Nephron progenitor cell (in vitro differentiated cells): ENCODE data around the gene PAOX.

ENCODE experiments used
- DNase-seq: peaks from one replicate; pipeline ENCODE4 v3.0.0; 2021
- H3K27ac Mint-ChIP-seq: 2 replicates; pipeline ENCODE4 v1.8.0; 2021; ENCODE audit warnings: mild to moderate bottlenecking, moderate library complexity, mixed read lengths
- H3K27me3 Mint-ChIP-seq: 2 replicates; pipeline ENCODE4 v1.8.0; 2021; ENCODE audit warnings: mild to moderate bottlenecking, low read depth, mixed read lengths; ENCODE audit not compliant: poor library complexity
- H3K36me3 Mint-ChIP-seq: 2 replicates; pipeline ENCODE4 v1.8.0; 2021; ENCODE audit warnings: low read depth, mixed read lengths
- H3K4me1 Mint-ChIP-seq: 2 replicates; pipeline ENCODE4 v1.8.0; 2021; ENCODE audit warnings: mixed read lengths
- H3K4me3 Mint-ChIP-seq: 2 replicates; pipeline ENCODE4 v1.8.0; 2021; ENCODE audit warnings: mild to moderate bottlenecking, moderate library complexity, mixed read lengths
- H3K9me3 Mint-ChIP-seq: 2 replicates; pipeline ENCODE4 v1.8.0; 2021; ENCODE audit warnings: mild to moderate bottlenecking, moderate library complexity, mixed read lengths
- TF ChIP-seq, protein P1 (sequence below): fragments of 200-600 bp; sonication (generic); IDR thresholded peaks from 2 replicates; pipeline ENCODE4 v1.5.0; 2021; ENCODE audit warnings: antibody characterized with exemption

The PAOX gene

DNA sequence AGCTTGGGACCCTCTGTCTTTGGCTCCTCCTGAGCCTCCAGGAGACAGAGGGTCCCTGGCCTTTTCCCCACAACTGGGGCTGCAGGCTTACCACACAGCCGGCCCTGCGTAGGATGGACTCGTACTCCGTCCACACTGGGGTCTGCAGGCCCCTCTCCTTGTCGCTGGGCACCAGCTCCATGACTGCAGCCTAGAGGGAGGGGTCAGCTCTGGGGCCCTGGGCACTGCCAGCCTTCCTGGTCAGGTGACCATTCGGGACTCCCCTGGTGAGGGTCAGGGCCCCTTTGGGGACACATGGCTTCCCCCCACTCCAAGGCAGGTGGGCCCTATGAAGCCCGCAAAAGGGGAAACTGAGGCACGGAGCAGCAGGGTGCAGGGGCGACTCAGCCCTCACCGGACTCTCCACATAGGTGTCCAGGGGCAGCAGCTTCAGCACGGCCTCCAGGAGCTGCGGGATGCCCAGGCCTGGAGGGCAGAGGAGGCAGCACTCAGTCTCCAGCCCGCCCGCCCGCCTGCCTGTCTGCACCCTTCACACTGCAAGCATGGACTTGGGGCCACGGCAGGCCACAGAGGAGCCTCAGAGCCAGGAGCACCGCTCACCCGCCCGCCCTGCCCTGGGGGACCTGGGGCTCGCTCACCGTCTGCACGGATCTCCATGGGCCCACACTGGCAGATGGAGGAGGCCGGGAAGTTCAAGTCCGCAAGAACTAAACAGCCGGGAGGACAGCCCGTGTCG is 22.3 kb upstream of the PAOX start:
- H3K27ac Mint-ChIP-seq: no peak overlapping the region
- peak overlapping the region; percentile 74 for H3K4me3 Mint-ChIP-seq
- TF ChIP-seq, protein P1, sequence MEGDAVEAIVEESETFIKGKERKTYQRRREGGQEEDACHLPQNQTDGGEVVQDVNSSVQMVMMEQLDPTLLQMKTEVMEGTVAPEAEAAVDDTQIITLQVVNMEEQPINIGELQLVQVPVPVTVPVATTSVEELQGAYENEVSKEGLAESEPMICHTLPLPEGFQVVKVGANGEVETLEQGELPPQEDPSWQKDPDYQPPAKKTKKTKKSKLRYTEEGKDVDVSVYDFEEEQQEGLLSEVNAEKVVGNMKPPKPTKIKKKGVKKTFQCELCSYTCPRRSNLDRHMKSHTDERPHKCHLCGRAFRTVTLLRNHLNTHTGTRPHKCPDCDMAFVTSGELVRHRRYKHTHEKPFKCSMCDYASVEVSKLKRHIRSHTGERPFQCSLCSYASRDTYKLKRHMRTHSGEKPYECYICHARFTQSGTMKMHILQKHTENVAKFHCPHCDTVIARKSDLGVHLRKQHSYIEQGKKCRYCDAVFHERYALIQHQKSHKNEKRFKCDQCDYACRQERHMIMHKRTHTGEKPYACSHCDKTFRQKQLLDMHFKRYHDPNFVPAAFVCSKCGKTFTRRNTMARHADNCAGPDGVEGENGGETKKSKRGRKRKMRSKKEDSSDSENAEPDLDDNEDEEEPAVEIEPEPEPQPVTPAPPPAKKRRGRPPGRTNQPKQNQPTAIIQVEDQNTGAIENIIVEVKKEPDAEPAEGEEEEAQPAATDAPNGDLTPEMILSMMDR: no peak
- peaks cover 5% of the 10 kb centered on the region for H3K36me3 Mint-ChIP-seq
- DNase-seq: no peak
- H3K27me3 Mint-ChIP-seq: no peaks in the 10 kb centered on the region
- peaks cover 4% of the 10 kb centered on the region for H3K4me1 Mint-ChIP-seq
- no peaks in the 10 kb centered on the region for H3K9me3 Mint-ChIP-seq

DNA sequence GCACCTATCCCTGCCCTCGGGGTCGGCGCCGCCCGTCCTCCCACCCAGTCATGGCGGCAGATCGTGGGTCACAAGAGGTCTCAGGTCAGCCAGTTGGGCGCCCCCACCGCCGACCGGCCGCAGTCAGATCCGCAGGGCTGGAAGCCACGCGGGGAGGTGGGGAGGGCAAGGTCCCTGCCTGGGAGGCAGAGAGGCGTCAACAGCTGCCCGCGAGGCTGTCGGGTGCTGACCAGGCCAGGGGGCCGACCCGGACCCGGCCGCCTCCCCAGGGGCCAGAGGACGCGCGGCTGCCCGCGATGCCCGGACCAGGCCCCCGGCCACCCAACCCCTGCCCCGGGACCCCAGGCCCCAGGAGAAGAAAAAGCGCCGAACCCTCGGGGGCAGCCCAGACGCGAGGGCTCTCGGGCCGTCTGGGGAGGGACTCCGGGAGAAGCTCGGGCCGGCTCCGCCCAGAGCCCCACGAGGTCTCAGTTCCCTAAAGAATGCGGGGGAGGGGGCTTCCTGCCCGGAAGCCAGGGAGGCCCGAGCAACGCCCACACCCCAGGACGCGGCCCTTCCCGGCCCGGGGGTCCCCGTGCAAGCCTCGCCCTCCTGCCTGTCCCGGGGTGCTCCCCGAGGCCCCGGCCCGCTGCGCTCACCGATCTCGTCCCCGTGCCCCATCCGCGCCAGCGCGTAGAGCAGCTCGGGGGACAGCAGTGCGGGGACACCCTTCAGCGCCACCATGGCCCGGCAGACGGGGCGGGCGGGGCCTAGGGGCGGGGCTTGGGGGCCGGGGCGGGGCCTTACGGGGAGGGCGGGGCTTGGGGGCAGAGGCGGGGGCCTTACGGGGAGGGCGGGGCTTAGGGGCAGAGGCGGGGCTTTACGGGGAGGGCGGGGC is 21.5 kb upstream of the PAOX start, which contains the start of gene FUOM:
FUOM (minus strand) TSS at position 735 of the 877 bp plus-strand sequence; CDS start at position 723, 12 bp downstream.
- Mint-ChIP-seq H3K27me3 (no peaks in the 10 kb centered on the region), H3K27ac (no peak within 1 kb of the TSS), H3K4me1 (peaks cover 11% of the 10 kb centered on the region), H3K4me3 (peak within 1 kb of the TSS; percentile 74), H3K36me3 (peaks cover 13% of the 10 kb centered on the region), H3K9me3 (no peaks in the 10 kb centered on the region)
- TF ChIP-seq, protein P1: no peak
- DNase-seq: peak; percentile 77

DNA sequence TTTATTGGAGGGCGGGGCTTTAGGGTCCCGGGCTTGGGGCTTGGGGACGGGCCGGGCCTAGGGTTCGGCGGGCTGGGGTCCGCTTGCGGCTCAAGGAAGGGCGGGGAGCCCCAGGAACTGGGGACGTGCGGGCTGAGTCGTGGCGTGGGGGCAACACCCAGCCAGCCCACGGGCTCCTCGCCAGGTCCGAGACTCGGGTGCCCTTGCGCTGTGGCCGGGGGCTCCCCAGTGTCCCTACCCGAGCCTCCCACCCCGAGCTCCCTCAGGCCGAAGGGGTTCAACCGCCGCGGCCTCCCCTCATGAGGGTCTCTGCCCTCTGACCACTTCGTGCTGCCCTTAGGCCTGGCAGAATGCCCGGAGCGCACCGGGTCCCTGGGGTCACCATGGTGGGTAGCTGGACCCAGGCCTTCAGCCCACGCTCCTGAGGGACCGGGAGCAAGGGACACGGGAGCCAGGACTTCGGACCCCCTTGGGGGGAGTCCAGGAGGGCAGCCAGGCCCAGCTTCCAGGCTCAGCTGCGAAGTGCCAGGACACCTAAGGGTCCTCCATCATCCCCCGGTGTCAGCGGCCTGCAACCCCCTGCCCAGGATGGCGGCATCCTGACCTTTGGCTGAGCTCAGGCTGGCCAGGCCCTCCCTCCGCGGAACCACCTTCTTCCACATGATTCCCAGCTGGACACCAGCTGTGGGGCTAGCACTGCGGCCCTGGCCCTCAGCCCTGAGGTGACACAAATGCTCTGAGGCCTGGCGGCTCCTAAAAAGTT is 20.7 kb upstream of the PAOX start:
- no peak overlapping the region for H3K27ac Mint-ChIP-seq
- H3K9me3 Mint-ChIP-seq: no peaks in the 10 kb centered on the region
- no peaks in the 10 kb centered on the region for H3K27me3 Mint-ChIP-seq
- H3K36me3 Mint-ChIP-seq: peaks cover 19% of the 10 kb centered on the region
- H3K4me3 Mint-ChIP-seq: no peak overlapping the region
- DNase-seq: no peak
- TF ChIP-seq, protein P1: no peak
- H3K4me1 Mint-ChIP-seq: peaks cover 11% of the 10 kb centered on the region

DNA sequence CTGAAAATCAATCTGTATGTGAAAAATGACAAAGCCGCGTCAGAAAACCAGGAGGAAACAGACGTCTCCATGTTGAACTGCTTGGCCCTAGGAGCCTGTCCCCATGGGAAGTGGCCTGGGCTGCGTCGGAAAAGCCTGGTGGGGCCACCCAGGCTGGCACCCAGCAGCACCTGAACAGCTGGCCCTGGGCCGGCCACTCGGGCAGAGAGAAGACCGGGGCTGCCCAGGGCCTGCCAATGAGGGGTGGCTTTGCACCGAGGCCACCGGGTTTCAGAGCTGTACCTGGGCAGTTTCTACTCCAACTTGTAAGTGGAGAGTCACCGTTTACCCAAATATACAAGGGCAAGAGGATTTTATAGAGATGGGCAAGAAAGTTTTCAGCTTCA is 20.1 kb upstream of the PAOX start:
- Mint-ChIP-seq H3K4me1 (peaks cover 11% of the 10 kb centered on the region), H3K27ac (no peak overlapping the region), H3K36me3 (peaks cover 19% of the 10 kb centered on the region), H3K9me3 (no peaks in the 10 kb centered on the region), H3K27me3 (no peaks in the 10 kb centered on the region), H3K4me3 (no peak overlapping the region)
- TF ChIP-seq, protein P1: no peak
- no peak for DNase-seq

DNA sequence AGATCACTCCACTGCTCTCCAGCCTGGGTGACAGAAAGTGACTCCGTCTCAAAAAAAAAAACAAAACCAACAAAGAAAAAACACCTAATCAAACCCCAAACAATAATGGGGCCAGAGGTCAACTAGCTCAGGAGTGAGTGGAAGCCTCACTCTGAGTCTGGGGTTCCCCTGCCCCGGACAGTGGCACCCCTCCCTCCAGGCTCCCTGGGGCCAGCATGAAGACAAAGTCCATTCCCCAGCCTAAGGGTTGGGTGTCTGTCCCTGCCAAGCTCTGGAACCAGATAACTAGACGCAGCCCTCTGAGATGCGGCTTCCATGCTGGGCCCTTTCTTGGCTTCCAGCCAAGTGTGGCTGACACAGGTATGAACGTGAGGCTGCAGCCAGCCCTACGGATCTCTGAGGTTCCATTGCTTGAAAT is 19.5 kb upstream of the PAOX start:
- Mint-ChIP-seq H3K4me1 (peaks cover 11% of the 10 kb centered on the region), H3K27me3 (no peaks in the 10 kb centered on the region), H3K9me3 (no peaks in the 10 kb centered on the region), H3K27ac (no peak overlapping the region), H3K4me3 (no peak overlapping the region), H3K36me3 (peaks cover 23% of the 10 kb centered on the region)
- TF ChIP-seq, protein P1: no peak
- DNase-seq: no peak
